22Rv1 (cell line): Measurements from ENCODE around the gene KCNK6.

Experiments
- H3K27ac ChIP-seq: fragments of 450-650 bp; 2 replicates; pipeline ENCODE4 v1.5.1; 2017
- CTCF ChIP-seq: fragments of 450-650 bp; IDR thresholded peaks from 2 replicates; pipeline ENCODE4 v1.5.1; 2017; ENCODE audit warnings: mild to moderate bottlenecking
- ZFX ChIP-seq: fragments of 450-650 bp; IDR thresholded peaks from 2 replicates; pipeline ENCODE4 v1.6.1; 2017; ENCODE audit warnings: antibody characterized with exemption, borderline replicate concordance

Gene KCNK6

GRCh38 chr19:38285567-38285966, 34.1 kb upstream of the KCNK6 start:
- TF ChIP-seq CTCF (no peak), ZFX (no peak)
- H3K27ac ChIP-seq, result no peak overlapping the region

- no peak overlapping the region for H3K27ac ChIP-seq
- TF ChIP-seq ZFX, result no peak
- no peak for TF ChIP-seq CTCF
Measured at GRCh38 chr19:38287604-38288003, 32.0 kb upstream of the KCNK6 start.

GRCh38 chr19:38288123-38288855, 31.4 kb upstream of the KCNK6 start:
- TF ChIP-seq CTCF, result no peak
- TF ChIP-seq ZFX, result no peak
- no peak overlapping the region for H3K27ac ChIP-seq

- H3K27ac ChIP-seq, result peak overlapping the region; percentile 84
- TF ChIP-seq CTCF (no peak), ZFX (no peak)
Measured at GRCh38 chr19:38289955-38290354, 29.7 kb upstream of the KCNK6 start.

- H3K27ac ChIP-seq, result peak overlapping the region; percentile 84
- no peak for TF ChIP-seq CTCF
- no peak for TF ChIP-seq ZFX
Measured at GRCh38 chr19:38290631-38291147, 29.0 kb upstream of the KCNK6 start.

- TF ChIP-seq ZFX, result no peak
- no peak for TF ChIP-seq CTCF
- H3K27ac ChIP-seq, result peak overlapping the region; percentile 84
Measured at GRCh38 chr19:38291855-38292254, 27.8 kb upstream of the KCNK6 start.

- H3K27ac ChIP-seq, result no peak overlapping the region
Measured at GRCh38 chr19:38293281-38293680, 26.4 kb upstream of the KCNK6 start.

More at GRCh38 chr19:38293281-38293680, 26.4 kb upstream of the KCNK6 start:
- TF ChIP-seq CTCF (no peak), ZFX (no peak)
